ENCODE results near the gene YY2. TPM values are rescaled to one million over a fixed set of nuclear protein-coding genes. Genes with fewer than 3 reads are reported as not detected.

Gene YY2
- total RNA-seq, 4 donors from 2014 or later: 0.83 to 4.5 (median 3.5) TPM

DNA sequence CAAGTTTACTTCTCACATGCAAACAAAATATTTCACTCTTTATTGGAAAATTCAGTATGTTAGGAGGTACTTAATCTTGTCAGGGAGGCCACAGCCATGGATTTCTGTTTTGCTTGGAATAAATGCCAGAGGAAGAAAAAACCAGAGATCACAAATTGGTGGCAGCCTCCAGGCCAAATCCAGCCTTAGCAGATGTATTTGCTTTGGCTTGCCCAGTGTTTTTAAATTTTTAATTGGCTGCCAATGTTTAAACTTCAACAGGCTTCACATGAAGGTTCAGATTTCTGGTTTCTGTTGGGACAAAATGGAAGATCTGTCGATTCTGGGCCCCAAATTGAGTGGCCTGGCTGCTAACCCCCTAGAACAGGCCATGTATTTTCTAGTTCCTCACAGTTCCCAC lies 19.2 kb downstream of the YY2 start:
- Histone ChIP-seq H3K9me3 (no peaks in the 10 kb centered on the region), H3K27me3 (no peaks in the 10 kb centered on the region), H3K27ac (no peak overlapping the region), H3K36me3 (no peaks in the 10 kb centered on the region), H3K4me3 (no peak overlapping the region), H3K4me1 (no peaks in the 10 kb centered on the region)
- WGBS: 19% methylated on average over 1 of the region's 1 CpG
- DNase-seq (ENCODE audit: low spot score in 2 of 2): no peak
- TF ChIP-seq POLR2AphosphoS5 (IDR thresholded peaks at IDR 0.05): no peak
- TF ChIP-seq EP300 (IDR thresholded peaks at IDR 0.05): no peak
- TF ChIP-seq POLR2A (IDR thresholded peaks at IDR 0.05): no peak
- TF ChIP-seq, protein P1, sequence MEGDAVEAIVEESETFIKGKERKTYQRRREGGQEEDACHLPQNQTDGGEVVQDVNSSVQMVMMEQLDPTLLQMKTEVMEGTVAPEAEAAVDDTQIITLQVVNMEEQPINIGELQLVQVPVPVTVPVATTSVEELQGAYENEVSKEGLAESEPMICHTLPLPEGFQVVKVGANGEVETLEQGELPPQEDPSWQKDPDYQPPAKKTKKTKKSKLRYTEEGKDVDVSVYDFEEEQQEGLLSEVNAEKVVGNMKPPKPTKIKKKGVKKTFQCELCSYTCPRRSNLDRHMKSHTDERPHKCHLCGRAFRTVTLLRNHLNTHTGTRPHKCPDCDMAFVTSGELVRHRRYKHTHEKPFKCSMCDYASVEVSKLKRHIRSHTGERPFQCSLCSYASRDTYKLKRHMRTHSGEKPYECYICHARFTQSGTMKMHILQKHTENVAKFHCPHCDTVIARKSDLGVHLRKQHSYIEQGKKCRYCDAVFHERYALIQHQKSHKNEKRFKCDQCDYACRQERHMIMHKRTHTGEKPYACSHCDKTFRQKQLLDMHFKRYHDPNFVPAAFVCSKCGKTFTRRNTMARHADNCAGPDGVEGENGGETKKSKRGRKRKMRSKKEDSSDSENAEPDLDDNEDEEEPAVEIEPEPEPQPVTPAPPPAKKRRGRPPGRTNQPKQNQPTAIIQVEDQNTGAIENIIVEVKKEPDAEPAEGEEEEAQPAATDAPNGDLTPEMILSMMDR (IDR thresholded peaks at IDR 0.05): no peak

DNA sequence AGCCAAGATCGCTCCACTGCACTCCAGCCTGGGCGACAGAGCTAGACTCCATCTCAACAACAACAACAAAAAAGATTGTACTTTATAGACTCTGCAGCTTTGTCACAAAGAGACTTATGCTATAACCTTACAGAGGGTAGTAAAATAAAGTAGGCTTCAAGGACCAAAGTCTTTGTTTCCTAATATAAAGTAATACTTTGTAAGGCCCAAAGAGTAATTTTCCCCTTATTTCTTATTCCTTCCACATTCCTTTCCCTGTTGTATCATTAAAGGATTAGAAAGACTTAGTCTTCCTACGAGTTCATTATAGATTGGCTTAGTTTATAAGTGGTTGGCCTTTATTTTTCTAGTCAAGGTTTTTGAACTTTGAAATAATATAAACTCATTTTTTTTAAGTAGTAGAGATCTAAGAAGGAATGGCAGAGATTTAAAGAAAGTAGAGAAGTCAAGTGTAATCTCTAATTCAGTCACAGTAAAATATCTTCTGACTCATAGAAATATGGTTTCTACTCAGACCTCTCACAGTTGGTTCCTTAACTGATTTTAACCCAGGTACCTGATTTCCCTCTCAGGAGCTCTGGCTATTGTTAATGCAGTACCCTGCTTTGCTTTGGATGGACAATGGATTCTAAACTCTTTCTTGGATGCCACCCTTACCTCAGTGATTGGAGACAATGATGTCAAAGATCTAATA lies 26.2 kb downstream of the YY2 start:
- Histone ChIP-seq H3K9me3 (no peaks in the 10 kb centered on the region), H3K4me3 (no peak overlapping the region), H3K36me3 (no peaks in the 10 kb centered on the region), H3K4me1 (no peaks in the 10 kb centered on the region), H3K27me3 (no peaks in the 10 kb centered on the region), H3K27ac (no peak overlapping the region)
- TF ChIP-seq EP300 (IDR thresholded peaks at IDR 0.05) (no peak), POLR2AphosphoS5 (IDR thresholded peaks at IDR 0.05) (no peak), POLR2A (IDR thresholded peaks at IDR 0.05) (no peak)
- TF ChIP-seq, protein P1 (IDR thresholded peaks at IDR 0.05): no peak
- no peak for DNase-seq (ENCODE audit: low spot score in 2 of 2)
- WGBS: 86% methylated on average over 3 of the region's 3 CpGs

DNA sequence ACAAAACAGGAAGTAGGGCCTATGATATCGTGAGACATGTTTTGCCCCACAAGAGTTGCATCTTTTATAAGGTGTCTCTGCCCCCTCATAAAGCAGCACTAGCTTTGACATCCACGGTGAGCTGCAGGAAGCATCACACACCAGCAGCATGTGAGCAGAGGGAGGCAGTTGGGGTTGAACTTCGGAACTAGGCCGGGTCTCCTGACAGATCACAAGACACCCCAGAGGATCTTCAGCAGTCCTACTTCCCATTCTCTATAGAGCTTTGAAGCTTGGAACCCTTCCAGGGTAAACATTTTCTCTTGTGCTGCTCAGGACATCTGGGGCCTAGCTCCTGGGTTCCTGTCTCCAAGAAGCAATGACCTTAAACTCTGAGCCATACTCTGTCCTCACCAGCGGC lies 27.5 kb downstream of the YY2 start:
- no peak overlapping the region for H3K4me3 ChIP-seq
- 64% methylated on average over 5 of the region's 5 CpGs for WGBS
- no peaks in the 10 kb centered on the region for H3K27me3 ChIP-seq
- H3K9me3 ChIP-seq: no peaks in the 10 kb centered on the region
- DNase-seq (ENCODE audit: low spot score in 2 of 2): no peak
- H3K36me3 ChIP-seq: no peaks in the 10 kb centered on the region
- H3K27ac ChIP-seq: no peak overlapping the region
- no peaks in the 10 kb centered on the region for H3K4me1 ChIP-seq
- TF ChIP-seq EP300 (IDR thresholded peaks at IDR 0.05): no peak
- TF ChIP-seq, protein P1 (IDR thresholded peaks at IDR 0.05): no peak
- no peak for TF ChIP-seq POLR2AphosphoS5 (IDR thresholded peaks at IDR 0.05)
- TF ChIP-seq POLR2A (IDR thresholded peaks at IDR 0.05): no peak

DNA sequence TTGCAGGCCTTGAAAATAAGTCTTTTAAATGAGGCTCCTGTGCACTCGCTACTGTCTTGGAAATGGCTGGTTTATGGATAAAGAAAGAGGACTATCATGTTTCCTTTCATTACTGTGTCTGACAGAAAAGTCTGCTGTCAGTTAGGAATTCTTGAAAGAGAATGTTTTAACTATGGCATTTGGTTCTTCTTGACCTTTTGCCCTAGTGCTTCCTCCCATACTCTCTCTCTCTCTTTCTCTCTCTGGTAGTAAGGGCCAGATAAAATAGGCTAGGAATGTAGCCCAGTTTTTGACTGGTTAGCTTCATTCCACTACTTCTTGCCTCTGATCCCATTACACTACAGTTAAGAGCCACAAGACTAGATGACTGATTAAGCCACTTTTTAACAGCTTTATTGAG lies 29.8 kb downstream of the YY2 start:
- H3K9me3 ChIP-seq: no peaks in the 10 kb centered on the region
- H3K4me1 ChIP-seq: no peaks in the 10 kb centered on the region
- TF ChIP-seq POLR2A (IDR thresholded peaks at IDR 0.05): no peak
- no peak for TF ChIP-seq POLR2AphosphoS5 (IDR thresholded peaks at IDR 0.05)
- TF ChIP-seq EP300 (IDR thresholded peaks at IDR 0.05): no peak
- TF ChIP-seq, protein P1 (IDR thresholded peaks at IDR 0.05): no peak
- no peaks in the 10 kb centered on the region for H3K27me3 ChIP-seq
- no peak overlapping the region for H3K27ac ChIP-seq
- no peaks in the 10 kb centered on the region for H3K36me3 ChIP-seq
- 84% methylated on average over 1 of the region's 1 CpG for WGBS
- no peak overlapping the region for H3K4me3 ChIP-seq
- no peak for DNase-seq (ENCODE audit: low spot score in 2 of 2)

DNA sequence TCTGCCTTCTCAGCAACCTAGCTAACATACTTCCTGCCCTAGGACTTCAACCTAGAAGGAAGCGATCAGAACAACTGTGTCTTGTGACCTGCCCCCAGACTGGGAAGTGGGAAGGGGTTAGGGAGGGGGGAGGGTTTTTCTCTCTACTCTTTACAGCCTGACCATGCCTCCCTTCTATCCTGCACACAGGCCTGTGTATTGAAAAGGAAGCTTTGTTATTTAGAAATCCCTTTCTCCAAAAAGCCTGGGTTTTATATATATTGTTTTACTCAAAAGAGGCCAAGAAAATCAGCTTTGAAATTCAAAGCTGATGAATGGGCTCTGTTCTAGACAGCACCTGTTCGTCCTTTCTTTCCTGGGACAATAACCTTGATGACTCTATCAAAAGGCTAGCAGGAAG lies 49.5 kb downstream of the YY2 start:
- H3K36me3 ChIP-seq: no peaks in the 10 kb centered on the region
- no peaks in the 10 kb centered on the region for H3K9me3 ChIP-seq
- TF ChIP-seq, protein P1 (IDR thresholded peaks at IDR 0.05): no peak
- TF ChIP-seq POLR2A (IDR thresholded peaks at IDR 0.05) (no peak), POLR2AphosphoS5 (IDR thresholded peaks at IDR 0.05) (no peak), EP300 (IDR thresholded peaks at IDR 0.05) (no peak)
- no peak for DNase-seq (ENCODE audit: low spot score in 2 of 2)
- no peaks in the 10 kb centered on the region for H3K27me3 ChIP-seq
- no peak overlapping the region for H3K4me3 ChIP-seq
- H3K27ac ChIP-seq: no peak overlapping the region
- WGBS: 62% methylated on average over 2 of the region's 2 CpGs
- H3K4me1 ChIP-seq: no peaks in the 10 kb centered on the region

All from suprapubic skin (tissue), 4 donors.